NB4 (cell line): Measurements from ENCODE around the gene CCT8L2.
"Not testable (repeated sequence)": the region's sequence is repeated elsewhere in the genome, so short reads cannot be mapped to it uniquely, and the experiment has no call there.

ENCODE experiments used
- POLR2A ChIP-seq: IDR thresholded peaks from 2 replicates; pipeline ENCODE4 v1.6.1; 2011; ENCODE audit warnings: mild to moderate bottlenecking; ENCODE audit not compliant: insufficient read length; ENCODE audit errors: extremely low read depth
- TF ChIP-seq, protein P1 (sequence below): IDR thresholded peaks from one replicate; pipeline ENCODE4 v1.5.1; 2012; ENCODE audit warnings: low read depth, low read length

GRCh38 chr22:16628476-16628875 is 35.9 kb upstream of the CCT8L2 start:
- TF ChIP-seq POLR2A: not testable (repeated sequence)
- TF ChIP-seq, protein P1, sequence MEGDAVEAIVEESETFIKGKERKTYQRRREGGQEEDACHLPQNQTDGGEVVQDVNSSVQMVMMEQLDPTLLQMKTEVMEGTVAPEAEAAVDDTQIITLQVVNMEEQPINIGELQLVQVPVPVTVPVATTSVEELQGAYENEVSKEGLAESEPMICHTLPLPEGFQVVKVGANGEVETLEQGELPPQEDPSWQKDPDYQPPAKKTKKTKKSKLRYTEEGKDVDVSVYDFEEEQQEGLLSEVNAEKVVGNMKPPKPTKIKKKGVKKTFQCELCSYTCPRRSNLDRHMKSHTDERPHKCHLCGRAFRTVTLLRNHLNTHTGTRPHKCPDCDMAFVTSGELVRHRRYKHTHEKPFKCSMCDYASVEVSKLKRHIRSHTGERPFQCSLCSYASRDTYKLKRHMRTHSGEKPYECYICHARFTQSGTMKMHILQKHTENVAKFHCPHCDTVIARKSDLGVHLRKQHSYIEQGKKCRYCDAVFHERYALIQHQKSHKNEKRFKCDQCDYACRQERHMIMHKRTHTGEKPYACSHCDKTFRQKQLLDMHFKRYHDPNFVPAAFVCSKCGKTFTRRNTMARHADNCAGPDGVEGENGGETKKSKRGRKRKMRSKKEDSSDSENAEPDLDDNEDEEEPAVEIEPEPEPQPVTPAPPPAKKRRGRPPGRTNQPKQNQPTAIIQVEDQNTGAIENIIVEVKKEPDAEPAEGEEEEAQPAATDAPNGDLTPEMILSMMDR: not testable (repeated sequence)
